Panc1 (cell line): ENCODE data around the gene LRRC27.

Experiments used
- TCF7L2 ChIP-seq: IDR thresholded peaks from 2 replicates; pipeline ENCODE4 v1.6.1; 2011; ENCODE audit warnings: mild to moderate bottlenecking, low read depth, low read length, inconsistent platforms
- TF ChIP-seq, protein P1 (sequence below): fragments of 450-650 bp; IDR thresholded peaks from 2 replicates; pipeline ENCODE4 v1.5.1; 2017; ENCODE audit warnings: mild to moderate bottlenecking

DNA sequence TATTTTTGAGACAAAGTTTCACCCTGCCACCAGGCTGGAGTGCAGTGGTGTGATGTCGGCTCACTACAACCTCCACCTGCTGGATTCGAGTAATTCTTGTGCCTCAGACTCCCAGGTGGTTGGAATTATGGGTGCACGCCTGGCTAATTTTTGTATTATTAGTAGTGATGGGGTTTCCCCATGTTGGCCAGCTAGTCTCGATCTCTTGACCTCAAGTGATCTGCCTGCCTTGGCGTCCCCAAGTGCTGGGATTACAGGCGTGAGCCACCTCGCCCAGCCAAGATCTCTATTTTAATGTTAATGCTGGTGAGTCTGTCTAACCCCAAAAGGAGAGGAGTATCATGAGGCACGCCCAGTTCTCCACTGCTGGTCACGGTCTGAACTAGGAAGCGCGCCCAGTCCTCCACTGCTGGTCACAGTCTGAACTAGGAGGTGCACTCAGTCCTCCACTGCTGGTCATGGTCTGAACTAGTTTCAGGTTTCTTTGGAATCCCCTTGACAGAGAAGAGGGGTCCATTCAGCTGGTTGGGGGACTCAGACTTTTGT, 5.6 kb upstream of the LRRC27 start:
- TF ChIP-seq, protein P1, sequence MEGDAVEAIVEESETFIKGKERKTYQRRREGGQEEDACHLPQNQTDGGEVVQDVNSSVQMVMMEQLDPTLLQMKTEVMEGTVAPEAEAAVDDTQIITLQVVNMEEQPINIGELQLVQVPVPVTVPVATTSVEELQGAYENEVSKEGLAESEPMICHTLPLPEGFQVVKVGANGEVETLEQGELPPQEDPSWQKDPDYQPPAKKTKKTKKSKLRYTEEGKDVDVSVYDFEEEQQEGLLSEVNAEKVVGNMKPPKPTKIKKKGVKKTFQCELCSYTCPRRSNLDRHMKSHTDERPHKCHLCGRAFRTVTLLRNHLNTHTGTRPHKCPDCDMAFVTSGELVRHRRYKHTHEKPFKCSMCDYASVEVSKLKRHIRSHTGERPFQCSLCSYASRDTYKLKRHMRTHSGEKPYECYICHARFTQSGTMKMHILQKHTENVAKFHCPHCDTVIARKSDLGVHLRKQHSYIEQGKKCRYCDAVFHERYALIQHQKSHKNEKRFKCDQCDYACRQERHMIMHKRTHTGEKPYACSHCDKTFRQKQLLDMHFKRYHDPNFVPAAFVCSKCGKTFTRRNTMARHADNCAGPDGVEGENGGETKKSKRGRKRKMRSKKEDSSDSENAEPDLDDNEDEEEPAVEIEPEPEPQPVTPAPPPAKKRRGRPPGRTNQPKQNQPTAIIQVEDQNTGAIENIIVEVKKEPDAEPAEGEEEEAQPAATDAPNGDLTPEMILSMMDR, result no peak
- TF ChIP-seq TCF7L2, result no peak
